NCI-H2171 (cell line): ENCODE data around the gene VGF.
"Not testable (repeated sequence)": the region's sequence is repeated elsewhere in the genome, so short reads cannot be mapped to it uniquely, and the experiment has no call there.

ENCODE experiments used
- DNase-seq: peaks from one replicate; lab custom pipeline; 2025; lab: John Stamatoyannopoulos, UW

The VGF gene

DNA sequence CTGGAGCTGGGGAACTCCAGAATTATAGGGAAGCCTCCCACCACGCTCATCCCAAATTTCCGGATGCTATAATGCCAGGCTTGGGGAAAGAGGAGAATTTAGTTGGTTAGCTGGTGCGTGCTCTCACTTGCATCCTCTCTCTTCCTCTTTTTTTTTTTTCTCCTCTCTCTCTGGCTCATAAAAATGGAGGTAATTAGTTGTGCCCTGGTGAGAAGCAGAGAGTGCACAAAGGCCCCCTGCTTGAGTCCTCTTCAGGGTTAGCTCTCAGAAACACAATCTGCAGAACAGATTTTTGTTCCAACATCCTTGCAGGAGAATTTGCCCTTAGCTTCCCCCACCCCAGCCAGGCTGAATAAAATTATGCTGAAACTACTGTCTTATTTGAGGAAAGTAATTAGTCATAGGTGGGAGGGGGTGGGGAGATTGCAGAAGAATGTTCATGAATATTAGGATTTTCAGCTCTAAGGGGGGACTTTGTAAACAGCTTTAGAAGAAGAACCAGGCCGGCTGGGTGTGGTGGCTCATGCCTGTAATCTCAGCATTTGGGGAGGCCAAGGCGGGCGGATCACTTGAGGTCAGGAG is 30.9 kb downstream of the VGF start:
- DNase-seq: no peak

DNA sequence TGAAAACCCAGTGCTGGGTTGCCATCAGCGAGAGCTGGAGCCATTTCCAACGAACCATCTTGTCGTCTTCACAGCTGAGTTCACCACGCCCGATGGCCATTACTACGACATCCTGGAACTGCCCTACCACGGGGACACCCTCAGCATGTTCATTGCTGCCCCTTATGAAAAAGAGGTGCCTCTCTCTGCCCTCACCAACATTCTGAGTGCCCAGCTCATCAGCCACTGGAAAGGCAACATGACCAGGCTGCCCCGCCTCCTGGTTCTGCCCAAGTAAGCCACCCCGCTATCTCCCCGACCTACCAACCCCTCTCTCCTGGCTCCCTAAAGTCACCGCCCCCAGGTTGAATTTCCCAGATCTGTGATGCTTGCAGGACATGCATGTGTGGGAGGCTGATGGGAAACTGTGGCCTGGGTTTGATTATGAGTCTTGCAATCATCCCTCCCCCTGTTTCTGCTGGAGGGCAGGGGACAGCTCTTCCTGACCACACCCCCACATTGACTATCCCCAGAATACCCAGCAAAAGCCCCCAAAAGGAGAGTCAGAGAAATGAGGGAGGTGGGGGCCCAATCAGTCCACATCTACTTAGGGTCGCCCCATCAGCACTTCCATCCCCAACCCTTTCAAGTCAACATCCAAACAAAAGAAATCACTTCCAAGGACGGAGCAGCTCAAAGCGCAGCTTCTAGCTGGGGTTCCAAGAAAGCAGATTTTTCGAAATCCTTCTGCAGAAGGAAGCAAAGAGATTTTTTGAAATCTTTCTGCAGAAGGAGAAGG is 31.6 kb downstream of the VGF start:
- DNase-seq: no peak

DNA sequence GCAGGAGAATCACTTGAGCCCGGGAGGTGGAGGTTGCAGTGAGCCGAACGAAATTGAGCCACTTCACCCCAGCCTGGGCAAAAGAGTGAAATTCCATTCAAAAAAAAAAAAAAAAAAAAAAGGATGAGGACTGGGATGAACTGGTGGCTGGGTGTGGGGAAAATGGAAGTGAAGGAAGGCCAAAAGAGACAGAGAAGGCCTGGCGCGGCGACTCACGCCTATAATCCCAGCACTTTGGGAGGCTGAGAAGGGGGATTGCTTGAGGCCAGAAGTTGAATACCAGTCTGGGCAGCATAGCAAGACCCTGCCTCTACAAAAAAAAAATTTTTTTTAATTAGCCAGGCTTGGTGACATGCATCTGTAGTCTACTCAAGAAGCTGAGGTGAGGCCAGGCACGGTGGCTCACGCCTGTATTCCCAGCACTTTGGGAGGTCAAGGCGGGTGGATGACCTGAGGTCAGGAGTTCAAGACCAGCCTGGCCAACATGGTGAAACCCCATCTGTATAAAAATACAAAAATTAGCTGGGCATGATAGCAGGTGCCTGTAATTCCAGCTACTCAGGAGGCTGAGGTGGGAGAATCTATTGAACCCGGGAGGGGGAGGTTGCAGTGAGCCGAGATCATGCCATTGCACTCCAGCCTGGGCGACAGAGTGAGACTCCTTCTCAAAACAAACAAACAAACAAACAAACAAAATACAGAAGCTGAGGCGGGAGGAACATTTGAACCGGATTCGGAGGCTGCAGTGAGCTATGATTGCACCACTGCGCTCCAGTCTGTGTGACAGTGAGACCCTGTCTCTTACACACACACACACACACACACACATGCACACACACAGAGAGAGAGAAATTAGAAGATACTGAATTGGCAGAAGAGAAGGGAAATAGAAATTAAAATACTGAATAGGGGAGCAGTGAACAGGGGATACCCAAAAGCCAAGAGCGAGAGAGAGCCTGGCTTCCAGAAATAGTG is 32.5 kb downstream of the VGF start:
- not testable (repeated sequence) for DNase-seq

DNA sequence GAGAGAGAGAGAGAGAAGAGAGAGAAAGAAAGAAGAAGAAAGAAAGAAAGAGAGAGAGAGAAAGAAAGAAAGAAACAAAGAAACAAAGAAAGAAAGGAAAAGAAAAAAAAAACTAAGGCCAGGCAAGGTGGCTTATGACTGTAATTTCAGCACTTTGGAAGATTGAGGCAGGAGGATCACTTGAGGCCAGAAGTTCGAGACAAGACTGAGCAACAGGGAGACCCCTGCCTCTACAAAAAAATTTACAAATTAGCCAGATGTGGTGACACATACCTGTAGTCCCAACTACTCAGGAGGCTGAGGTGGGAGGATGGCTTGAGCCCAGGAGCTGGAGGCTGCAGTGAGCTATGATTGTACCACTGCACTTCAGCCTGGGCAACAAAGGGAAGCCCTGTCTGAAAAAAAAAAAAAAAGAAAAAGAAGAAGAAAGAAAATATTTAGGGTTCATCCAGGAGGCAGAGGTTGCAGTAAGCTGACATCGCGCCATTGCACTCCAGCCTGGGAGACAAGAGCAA is 35.7 kb downstream of the VGF start:
- DNase-seq: no peak

DNA sequence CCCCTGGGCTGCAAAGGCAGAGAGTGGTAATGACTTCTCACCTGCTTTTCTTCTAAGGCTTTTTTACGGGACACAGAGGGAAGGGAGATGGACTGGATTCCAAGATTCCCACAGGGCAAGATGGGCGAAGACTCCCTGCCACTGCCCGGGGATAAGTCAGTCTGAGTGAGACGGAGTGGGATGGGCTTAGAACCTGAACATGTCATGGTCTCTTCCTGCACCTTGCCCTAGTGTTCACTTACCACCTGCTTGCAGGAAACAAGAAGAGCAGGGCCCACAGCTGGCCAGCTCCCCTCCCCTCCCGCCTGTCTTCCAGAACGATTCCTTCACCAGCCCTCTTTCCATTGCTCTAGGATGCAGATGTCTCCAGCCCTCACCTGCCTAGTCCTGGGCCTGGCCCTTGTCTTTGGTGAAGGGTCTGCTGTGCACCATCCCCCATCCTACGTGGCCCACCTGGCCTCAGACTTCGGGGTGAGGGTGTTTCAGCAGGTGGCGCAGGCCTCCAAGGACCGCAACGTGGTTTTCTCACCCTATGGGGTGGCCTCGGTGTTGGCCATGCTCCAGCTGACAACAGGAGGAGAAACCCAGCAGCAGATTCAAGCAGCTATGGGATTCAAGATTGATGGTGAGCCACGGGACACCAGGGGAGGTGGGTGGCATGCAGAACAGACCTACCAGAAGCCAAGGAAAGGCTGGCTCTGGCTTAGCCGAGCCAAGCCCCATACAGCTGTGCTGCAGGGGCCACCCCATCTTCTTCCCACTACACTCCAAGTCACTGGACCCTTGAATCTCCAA is 37.1 kb downstream of the VGF start:
- DNase-seq: no peak

DNA sequence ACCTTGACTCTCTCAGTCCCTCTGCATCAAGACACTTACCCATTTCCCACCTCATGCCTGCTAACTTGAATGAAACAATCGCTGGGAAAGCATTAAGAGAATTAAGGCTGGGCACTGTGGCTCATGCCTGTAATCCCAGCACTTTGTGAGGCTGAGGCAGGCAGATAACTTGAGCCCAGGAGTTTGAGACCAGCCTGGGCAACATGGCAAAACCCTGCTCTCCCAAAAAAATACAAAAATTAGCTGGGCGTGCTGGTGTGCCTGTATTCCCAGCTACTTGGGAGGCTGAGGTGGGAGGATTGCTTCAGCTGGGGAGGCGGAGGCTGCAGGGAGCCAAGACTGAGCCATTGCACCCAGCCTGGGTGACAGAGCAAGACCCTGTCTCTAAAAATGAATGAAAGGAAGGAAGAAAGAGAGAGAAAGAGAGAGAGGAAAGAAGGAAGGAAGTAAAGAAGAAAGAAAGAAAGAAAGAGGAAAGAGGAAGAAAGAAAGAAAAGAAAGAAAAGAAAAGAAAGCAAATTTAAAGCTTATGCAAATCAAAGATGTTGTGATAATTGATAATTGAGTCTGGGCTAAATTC is 37.8 kb downstream of the VGF start:
- no peak for DNase-seq

DNA sequence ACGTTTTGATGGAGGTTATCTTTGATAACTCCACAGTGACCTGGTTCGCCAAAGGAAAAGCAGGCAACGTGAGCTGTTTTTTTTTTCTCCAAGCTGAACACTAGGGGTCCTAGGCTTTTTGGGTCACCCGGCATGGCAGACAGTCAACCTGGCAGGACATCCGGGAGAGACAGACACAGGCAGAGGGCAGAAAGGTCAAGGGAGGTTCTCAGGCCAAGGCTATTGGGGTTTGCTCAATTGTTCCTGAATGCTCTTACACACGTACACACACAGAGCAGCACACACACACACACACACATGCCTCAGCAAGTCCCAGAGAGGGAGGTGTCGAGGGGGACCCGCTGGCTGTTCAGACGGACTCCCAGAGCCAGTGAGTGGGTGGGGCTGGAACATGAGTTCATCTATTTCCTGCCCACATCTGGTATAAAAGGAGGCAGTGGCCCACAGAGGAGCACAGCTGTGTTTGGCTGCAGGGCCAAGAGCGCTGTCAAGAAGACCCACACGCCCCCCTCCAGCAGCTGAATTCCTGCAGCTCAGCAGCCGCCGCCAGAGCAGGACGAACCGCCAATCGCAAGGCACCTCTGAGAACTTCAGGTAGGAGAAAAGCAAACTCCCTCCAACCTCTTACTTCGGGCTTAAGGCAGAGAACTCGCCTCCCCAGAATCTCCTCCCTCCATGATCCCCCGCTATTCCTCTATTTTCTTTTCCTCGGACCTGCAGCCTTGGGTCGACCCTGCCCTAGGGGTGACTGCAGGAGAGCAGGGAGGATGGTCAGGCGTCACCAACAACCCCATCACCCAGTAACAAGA is 38.5 kb downstream of the VGF start, which contains the start of gene SERPINE1:
Gene SERPINE1, plus strand, starts transcription at position 454 of the 809 bp plus-strand sequence. CDS start 1,290 bp downstream, outside the sequence.
- no peak for DNase-seq

DNA sequence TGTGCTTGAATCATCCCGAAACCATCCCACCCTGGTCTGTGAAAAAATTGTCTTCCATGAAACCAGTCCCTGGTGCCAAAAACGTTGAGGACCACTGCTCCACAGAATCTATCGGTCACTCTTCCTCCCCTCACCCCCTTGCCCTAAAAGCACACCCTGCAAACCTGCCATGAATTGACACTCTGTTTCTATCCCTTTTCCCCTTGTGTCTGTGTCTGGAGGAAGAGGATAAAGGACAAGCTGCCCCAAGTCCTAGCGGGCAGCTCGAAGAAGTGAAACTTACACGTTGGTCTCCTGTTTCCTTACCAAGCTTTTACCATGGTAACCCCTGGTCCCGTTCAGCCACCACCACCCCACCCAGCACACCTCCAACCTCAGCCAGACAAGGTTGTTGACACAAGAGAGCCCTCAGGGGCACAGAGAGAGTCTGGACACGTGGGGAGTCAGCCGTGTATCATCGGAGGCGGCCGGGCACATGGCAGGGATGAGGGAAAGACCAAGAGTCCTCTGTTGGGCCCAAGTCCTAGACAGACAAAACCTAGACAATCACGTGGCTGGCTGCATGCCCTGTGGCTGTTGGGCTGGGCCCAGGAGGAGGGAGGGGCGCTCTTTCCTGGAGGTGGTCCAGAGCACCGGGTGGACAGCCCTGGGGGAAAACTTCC is 39.2 kb downstream of the VGF start:
- no peak for DNase-seq

DNA sequence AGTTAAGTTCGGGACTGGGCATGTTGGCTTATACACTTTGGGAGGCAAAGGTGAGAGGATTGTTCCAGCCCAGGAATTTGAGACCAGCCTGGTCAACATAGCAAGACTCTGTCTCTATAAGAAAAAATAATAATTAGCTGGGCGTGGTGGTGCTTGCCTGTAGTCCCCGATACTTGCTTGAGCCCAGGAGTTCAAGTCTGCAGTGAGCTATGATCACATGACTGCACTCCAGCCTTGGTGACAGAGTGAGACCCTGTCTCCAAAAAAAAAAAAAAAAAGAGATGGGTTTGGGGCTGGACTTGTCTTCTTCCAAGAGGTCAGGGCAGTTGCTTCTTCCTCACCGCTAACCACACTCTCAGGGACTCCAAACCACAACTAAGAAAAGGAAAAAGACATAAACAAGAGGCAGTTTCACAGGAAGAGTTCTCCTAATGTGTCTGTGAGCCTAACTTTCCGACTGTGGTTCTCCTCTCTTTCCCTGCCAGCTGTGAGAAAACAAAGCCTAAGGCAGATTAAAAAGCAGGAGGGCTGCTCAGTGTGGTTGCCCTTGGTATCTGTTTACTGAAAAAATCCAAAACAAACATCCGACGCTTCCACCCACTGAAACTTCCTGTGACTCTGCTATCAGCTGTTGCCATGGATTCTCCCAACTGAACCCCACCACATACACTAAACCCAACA is 40.9 kb downstream of the VGF start:
- DNase-seq: no peak

DNA sequence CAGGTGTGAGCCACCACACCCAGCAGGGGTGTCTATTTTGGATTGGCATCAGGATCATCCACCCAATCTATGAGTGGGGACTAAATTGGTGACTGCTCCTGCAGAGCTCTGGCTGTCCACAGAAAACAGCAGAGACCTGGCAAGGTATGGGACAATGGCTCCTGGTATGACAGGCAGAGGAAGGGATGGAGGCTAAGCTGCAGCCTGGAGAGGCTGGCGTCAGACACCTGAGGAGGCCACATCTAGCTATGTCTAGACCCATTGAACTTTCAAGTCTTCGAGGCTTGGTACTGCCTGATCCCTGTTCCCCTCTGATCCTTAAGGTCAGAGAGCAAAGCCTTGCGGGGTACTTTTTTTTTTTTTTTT is 41.7 kb downstream of the VGF start:
- no peak for DNase-seq

DNA sequence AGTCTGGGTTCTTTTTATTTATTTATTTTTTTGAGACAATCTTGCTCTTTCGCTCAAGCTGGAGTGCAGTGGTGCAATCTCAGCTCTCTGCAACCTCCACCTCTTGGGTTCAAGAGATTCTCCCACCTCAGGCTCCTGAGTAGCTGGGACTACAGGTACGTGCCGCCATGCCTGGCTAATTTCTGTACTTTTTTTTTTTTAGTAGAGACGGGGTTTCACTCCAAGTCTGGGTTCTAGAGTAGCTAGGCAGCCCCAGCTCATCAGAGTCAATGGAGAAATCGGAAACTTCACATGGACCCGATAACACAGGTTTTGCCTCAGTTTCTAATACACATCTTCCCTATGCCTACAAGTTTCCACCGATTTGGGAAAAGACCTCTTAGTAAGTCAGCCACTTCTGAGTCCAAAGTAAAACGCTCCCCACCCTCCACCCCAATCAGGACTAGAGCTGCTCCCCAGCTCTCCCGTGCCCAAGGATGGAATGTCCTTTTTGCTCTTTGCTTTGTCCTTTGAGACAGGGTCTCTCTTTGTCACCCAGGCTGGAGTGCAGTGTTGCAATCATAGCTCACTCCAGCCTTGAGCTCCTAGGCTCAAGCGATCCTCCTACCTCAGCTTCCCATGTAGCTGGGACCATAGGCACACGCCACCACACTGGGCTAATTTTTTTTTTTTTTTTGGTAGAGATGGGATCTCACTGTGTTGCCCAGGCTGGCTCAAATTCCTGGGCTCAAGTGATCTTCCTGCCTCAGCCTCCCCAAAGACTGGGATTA is 42.3 kb downstream of the VGF start:
- no peak for DNase-seq

DNA sequence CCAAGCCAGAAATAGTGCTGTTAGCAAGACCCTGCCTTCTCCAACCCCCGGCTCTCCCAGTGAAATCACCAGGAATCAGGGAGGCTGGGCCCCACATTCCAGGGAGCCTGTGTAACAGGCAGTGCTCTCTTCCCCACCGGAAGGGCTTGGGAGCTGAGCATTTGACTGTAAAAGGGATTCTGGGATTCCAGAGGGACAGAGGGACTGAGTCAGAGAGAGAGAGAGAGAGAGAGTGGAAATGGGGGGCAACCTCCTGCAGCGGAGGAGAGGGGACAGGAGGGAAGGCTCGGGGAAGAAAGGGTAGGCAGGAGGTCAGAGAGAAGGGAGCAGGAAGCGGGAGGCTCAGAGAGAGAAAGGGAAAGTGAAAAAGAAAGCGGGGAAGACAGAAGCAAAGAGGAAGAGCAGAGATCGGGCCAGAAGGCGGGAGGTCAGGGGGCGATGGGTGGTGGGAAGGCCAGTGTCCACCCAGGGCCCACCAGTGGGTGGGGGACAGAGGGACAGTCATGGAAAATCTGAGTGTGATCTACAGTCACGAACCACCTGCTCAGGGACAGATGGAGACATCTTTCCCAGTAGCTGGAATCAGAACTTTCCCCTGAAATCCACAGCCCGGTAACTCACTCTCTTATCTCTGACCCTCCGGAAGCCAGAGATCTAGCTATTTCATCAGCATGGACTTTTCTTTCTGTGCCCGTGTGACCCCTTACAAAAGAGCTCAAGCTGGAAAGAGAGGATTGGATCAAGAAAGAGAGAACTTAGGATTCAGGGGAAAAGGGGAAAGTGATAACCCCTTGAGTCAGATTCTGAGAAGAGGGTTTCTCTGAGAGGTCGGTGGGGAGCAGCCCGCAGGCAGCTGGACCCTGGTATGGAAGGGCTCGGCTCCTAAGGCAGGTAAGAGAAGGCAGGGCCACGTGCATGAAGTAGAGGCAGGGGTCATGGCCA is 43.1 kb downstream of the VGF start:
- no peak for DNase-seq

DNA sequence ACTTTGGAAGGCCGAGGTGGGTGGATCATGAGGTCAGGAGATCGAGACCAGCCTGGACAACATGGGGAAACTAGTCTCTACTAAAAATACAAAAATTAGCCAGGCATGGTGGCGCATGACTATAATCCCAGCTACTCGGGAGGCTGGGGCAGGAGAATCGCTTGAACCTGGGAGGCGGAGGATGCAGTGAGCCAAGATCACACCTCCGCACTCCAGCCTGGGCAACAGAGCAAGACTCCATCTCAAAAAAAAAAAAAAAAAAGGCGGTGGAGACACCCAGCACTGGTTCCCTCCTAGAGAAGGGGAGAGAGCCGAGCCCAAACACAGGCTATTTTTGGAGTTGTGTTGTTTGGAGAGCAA is 43.8 kb downstream of the VGF start:
- DNase-seq: not testable (repeated sequence)

DNA sequence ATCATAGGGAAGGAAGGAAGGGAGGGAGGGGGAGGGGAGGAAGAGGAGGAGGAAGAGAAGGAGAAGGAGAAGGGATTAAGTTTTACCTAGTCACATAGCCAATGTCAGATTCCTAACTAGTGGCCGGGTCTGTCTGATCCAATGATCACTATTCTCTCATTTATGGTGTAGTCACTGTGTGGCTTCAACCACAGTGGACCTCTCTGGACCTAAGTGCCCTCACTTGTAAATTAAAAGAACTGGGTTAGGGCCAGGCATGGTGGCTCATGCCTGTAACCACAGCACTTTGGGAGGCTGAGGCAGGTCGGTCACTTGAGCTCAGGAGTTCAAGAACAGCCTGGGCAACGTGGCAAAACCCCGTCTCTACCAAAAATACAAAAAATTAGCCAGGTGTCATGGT is 45.1 kb downstream of the VGF start:
- DNase-seq: no peak

DNA sequence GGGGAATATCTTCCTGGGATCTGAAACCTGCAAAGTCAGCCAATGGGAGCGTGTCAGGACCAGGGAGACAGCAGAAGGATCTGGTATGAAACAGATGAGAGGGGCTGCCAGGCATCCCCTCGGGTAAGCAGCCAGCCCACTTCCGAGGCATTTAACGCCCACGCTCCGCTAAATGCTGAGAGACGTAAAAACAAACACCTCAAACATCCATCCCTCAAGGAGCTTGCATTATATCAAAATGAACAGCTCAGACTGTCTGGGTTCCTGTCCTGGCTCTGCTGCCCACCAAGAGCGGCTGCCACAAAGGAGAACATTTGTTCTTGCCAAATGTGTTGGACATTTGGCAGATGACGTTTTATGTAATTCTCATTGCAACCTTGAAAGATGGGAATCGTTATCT is 45.5 kb downstream of the VGF start:
- no peak for DNase-seq

DNA sequence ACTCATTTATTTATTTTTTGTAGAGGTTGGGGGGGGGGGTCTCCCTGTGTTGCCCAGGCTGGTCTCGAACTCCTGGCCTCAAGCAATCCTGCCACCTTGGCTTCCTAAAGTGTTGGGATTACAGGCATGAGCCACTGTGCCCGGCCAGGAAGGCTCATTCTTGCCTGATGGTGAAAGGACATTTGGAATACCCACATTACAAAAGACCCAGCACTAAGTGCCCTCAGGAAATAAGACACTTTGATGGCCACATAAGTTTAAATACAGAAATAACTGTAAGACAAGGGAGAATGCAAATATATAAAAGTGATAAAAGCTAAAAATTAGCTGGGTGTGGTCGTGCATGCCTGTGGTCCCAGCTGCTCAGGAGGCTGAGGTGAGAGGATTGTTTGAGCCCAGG is 46.5 kb downstream of the VGF start:
- DNase-seq: no peak

DNA sequence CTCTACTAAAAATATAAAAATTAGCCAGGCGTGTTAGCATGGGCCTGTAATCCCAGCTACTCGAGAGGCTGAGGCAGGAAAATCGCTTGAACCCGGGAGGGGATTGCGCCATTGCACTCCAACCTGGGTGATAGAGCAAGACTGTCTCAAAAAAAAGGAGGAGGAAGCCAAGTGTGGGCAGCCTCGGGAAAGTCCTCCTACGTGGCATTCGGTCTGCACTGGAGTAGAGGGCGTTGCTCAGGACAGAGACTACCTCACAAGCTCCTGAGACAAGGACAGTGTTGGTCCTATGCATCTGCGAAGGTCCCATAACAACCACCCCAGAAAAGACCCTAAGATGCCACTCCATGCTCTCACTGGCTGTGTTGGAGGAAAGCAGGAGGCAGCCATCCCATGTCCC is 48.5 kb downstream of the VGF start:
- no peak for DNase-seq
